ENCODE results near the gene NPS. TPM values are rescaled to one million over a fixed set of nuclear protein-coding genes. Genes with fewer than 3 reads are reported as not detected.

Gene NPS
- polyA plus RNA-seq, 3 donors: not detected

DNA sequence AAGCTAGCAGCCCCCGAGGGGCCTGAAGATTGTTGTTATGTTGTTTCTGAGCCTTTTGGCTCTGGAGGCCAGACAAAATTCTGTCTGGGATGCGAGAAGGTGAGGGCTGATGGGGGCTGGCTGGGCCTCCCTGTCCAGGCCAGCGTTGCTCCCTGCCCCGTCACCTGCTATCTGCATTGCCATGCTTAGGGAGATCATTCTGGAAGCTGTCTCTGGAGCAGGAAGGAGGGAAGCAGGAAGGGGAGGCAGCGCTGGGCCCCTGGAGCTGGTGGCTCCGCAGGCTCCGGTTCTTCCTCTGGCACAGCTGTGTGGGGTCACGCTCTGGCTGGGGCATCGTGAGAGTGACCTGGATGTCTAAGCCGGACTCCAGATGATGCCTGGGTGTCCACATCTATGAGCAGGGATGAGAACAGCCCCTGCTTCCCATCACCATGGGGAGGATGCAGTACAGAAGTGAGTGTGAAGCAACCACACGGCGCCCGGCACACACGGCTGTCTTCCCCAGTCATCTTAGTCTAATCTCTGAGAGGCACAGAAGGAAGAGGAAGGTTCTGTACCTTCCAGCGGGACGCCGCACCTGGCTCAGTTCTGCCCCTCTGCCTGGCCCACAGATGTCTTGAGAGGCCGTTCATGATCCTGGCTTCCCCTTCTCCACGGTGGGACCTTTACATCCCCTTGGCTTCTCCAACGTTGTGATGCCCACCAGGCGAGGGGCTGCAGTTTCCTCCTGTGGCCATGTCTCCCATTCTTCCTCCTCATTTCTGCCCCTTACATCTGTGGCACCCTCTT lies 11.9 kb upstream of the NPS start:
- Mint-ChIP-seq H3K27me3 (ENCODE audit: low read depth in 3 of 3) (peaks cover 0 to 1% (median 1%) of the 10 kb centered on the region in 3 donors), H3K4me1 (peaks cover 19% of the 10 kb centered on the region), H3K4me3 (no peak overlapping the region), H3K27ac (no peak overlapping the region), H3K36me3 (no peaks in the 10 kb centered on the region), H3K9me3 (peaks cover 0 to 17% (median 4%) of the 10 kb centered on the region in 7 donors)
- Histone ChIP-seq H2AFZ (ENCODE audit: insufficient read depth, low read depth, low read length, poor library complexity, severe bottlenecking) (no peak overlapping the region), H3K4me2 (replicated peaks; ENCODE audit: extremely low read depth, low read length, poor library complexity, severe bottlenecking) (no peak overlapping the region), H3K36me3 (replicated peaks in 1 of 2; ENCODE audit: control insufficient read depth in 1 of 2, insufficient read depth in 2 of 2, low read length in 2 of 2) (no peaks in the 10 kb centered on the region), H3K79me2 (ENCODE audit: insufficient read depth, low read length) (no peaks in the 10 kb centered on the region), H3K9ac (ENCODE audit: insufficient read depth, low read length, poor library complexity, severe bottlenecking) (no peak overlapping the region), H4K20me1 (ENCODE audit: insufficient read depth, low read length) (no peaks in the 10 kb centered on the region), H3K9me3 (replicated peaks in 1 of 2; ENCODE audit: control insufficient read depth in 1 of 2, insufficient read depth in 1 of 2, low read length in 2 of 2) (peaks cover 0 to 10% of the 10 kb centered on the region in 2 donors), H3K27ac (ENCODE audit: low read depth in 1 of 2, low read length in 2 of 2) (no peak overlapping the region), H3K4me3 (replicated peaks in 1 of 3; ENCODE audit: low read depth in 2 of 3, low read length in 3 of 3) (no peak overlapping the region), H3K4me1 (ENCODE audit: control insufficient read depth in 1 of 2, insufficient read depth in 2 of 2, low read length in 2 of 2) (peaks cover 15 to 22% of the 10 kb centered on the region in 2 donors), H3K27me3 (ENCODE audit: control insufficient read depth in 2 of 2, insufficient read depth in 2 of 2, low read length in 2 of 2) (no peaks in the 10 kb centered on the region)
- TF ChIP-seq, protein P1, sequence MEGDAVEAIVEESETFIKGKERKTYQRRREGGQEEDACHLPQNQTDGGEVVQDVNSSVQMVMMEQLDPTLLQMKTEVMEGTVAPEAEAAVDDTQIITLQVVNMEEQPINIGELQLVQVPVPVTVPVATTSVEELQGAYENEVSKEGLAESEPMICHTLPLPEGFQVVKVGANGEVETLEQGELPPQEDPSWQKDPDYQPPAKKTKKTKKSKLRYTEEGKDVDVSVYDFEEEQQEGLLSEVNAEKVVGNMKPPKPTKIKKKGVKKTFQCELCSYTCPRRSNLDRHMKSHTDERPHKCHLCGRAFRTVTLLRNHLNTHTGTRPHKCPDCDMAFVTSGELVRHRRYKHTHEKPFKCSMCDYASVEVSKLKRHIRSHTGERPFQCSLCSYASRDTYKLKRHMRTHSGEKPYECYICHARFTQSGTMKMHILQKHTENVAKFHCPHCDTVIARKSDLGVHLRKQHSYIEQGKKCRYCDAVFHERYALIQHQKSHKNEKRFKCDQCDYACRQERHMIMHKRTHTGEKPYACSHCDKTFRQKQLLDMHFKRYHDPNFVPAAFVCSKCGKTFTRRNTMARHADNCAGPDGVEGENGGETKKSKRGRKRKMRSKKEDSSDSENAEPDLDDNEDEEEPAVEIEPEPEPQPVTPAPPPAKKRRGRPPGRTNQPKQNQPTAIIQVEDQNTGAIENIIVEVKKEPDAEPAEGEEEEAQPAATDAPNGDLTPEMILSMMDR (IDR thresholded peaks at IDR 0.05): no peak
- intact Hi-C loops (cut with micrococcal nuclease): no loop called here
- DNase-seq: no peak
- 90% methylated on average over 16 of the region's 21 CpGs for WGBS (ENCODE audit: insufficient coverage)

DNA sequence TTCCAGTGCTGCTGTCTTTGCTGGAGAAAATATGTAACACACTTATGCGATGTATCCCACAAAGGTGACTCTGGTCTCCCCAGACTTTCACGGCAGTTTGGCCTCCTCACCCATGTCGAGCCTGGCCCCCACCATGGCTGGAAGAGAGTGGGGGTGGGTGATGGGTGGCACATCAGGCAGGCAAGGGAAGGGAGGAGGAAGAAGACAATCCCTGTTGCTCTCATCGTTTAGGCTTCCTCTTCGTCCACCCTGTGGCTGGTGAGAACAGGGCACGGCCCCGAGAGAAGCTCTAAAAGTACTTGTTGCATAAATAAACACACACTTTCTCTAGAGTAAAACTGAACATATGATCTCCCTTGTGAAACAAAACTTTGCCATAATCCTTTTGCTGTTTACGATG lies 11.2 kb upstream of the NPS start:
- no peak overlapping the region for H3K27ac Mint-ChIP-seq
- H3K9me3 Mint-ChIP-seq: peaks cover 0 to 17% (median 2%) of the 10 kb centered on the region in 7 donors
- DNase-seq: no peak

More for the DNA sequence above, 11.2 kb upstream of the NPS start:
- H3K27me3 ChIP-seq (ENCODE audit: control insufficient read depth in 2 of 2, insufficient read depth in 2 of 2, low read length in 2 of 2): no peaks in the 10 kb centered on the region
- H3K4me1 ChIP-seq (ENCODE audit: control insufficient read depth in 1 of 2, insufficient read depth in 2 of 2, low read length in 2 of 2): peaks cover 15 to 16% of the 10 kb centered on the region in 2 donors
- intact Hi-C loops (cut with micrococcal nuclease): no loop called here
- no peaks in the 10 kb centered on the region for H3K36me3 Mint-ChIP-seq
- H3K79me2 ChIP-seq (ENCODE audit: insufficient read depth, low read length): no peaks in the 10 kb centered on the region
- WGBS (ENCODE audit: insufficient coverage): 100% methylated on average over 3 of the region's 8 CpGs
- TF ChIP-seq, protein P1 (IDR thresholded peaks at IDR 0.05): no peak
- H3K9me3 ChIP-seq (replicated peaks in 1 of 2; ENCODE audit: control insufficient read depth in 1 of 2, insufficient read depth in 1 of 2, low read length in 2 of 2): peaks cover 0 to 6% of the 10 kb centered on the region in 2 donors
- no peak overlapping the region for H3K4me2 ChIP-seq (replicated peaks; ENCODE audit: extremely low read depth, low read length, poor library complexity, severe bottlenecking)
- no peak overlapping the region for H3K4me3 ChIP-seq (replicated peaks in 1 of 3; ENCODE audit: low read depth in 2 of 3, low read length in 3 of 3)
- no peak overlapping the region for H3K4me3 Mint-ChIP-seq
- peaks cover 0 to 3% (median 1%) of the 10 kb centered on the region in 3 donors for H3K27me3 Mint-ChIP-seq (ENCODE audit: low read depth in 3 of 3)
- H4K20me1 ChIP-seq (ENCODE audit: insufficient read depth, low read length): no peaks in the 10 kb centered on the region
- H3K4me1 Mint-ChIP-seq: peaks cover 12% of the 10 kb centered on the region
- H3K9ac ChIP-seq (ENCODE audit: insufficient read depth, low read length, poor library complexity, severe bottlenecking): no peak overlapping the region
- H2AFZ ChIP-seq (ENCODE audit: insufficient read depth, low read depth, low read length, poor library complexity, severe bottlenecking): no peak overlapping the region
- no peaks in the 10 kb centered on the region for H3K36me3 ChIP-seq (replicated peaks in 1 of 2; ENCODE audit: control insufficient read depth in 1 of 2, insufficient read depth in 2 of 2, low read length in 2 of 2)
- H3K27ac ChIP-seq (ENCODE audit: low read depth in 1 of 2, low read length in 2 of 2): no peak overlapping the region

All from CD14-positive monocyte (primary cell).